ENCODE measurements around the gene ERMP1.

DNA sequence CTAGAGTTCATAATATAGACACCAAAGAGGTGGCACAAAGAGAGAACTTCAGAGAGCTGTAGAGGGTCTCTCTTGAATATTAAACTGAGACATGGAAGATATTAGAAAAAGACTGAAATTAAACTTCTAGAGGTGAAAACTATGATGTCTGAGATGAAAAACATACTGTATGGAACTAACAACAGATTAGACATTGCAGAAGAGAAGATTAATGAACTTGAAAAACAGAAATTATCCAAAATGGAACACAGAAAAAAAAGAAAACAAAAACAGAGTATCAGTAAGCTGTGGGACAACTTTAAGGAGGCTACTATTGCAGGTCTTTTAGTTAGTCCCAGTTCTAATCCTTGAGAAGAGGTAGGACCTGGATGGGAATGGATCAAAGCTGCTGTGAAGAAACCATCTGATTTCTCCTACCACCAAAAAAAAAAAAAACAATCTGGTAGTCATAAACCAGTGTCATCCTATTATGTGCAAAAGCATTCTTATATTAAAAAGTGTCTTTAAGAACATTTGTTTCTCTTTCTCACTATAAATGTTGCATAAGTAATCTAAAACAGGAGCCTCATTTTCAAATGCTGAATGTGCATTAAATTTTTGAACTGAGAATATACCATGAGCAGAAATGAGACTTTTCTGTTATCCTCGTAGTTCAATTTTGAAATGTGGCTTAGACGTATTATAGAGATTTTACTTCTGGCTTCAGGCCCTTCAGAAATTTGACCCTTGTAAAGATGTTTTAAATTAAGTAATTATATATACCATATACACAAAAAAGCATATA lies 96.2 kb downstream of the ERMP1 start:
- TF ChIP-seq, protein P1, sequence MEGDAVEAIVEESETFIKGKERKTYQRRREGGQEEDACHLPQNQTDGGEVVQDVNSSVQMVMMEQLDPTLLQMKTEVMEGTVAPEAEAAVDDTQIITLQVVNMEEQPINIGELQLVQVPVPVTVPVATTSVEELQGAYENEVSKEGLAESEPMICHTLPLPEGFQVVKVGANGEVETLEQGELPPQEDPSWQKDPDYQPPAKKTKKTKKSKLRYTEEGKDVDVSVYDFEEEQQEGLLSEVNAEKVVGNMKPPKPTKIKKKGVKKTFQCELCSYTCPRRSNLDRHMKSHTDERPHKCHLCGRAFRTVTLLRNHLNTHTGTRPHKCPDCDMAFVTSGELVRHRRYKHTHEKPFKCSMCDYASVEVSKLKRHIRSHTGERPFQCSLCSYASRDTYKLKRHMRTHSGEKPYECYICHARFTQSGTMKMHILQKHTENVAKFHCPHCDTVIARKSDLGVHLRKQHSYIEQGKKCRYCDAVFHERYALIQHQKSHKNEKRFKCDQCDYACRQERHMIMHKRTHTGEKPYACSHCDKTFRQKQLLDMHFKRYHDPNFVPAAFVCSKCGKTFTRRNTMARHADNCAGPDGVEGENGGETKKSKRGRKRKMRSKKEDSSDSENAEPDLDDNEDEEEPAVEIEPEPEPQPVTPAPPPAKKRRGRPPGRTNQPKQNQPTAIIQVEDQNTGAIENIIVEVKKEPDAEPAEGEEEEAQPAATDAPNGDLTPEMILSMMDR (IDR thresholded peaks at IDR 0.05; ENCODE audit: low read depth, low read length), result no peak
- TF ChIP-seq POLR2A (IDR thresholded peaks at IDR 0.05; ENCODE audit: extremely low read depth, insufficient read length), result no peak
